Measurements from ENCODE around the gene IGSF23. TPM values are rescaled to one million over a fixed set of nuclear protein-coding genes. Genes with fewer than 3 reads are reported as not detected.

Gene IGSF23, protein sequence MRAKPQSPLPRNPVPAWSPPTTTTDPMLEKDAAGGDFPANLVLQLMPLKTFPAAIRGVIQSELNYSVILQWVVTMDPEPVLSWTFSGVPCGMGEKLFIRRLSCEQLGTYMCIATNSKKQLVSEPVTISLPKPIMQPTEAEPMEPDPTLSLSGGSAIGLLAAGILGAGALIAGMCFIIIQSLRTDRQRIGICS
- 0.22 TPM in 1 of 2 replicates, not detected in the other for total RNA-seq

DNA sequence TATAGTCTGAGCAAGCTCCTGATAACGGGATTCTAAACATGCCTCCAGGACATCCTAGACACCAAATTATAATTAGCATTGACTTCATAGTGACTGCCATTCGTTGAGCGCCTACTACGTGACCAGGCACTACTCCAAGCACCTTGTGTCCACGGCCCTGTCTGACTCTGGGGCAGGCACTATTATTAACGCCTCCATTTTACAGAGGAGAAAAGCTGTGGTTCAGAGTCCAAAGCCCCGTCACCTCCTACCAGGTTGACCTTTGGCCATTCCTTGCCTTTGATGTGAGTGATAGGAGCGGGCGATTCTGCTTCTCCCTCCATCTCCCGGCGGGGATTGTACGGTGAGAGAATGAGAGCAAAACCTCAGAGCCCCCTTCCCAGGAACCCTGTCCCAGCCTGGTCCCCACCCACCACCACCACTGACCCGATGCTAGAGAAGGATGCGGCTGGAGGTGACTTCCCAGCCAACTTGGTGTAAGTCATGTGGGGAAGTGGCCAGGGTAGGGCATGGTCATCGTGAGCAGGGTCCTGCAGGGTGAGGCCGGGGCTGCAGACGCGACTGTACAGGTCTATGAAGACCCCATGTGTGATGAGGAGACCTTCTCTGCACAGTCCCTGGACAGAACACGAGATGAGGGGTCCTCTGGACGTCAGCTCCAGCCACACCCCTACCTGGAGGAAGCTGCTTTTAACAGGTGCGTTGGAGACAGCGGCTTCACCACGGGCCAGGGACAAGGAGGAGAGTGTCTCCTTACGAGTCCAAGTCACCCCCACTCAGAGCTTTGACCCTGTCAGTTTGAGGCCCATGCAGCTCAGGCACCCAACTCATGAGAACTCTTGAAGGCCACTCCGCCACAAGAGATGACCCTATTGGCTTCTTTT, at the start of gene IGSF23:
IGSF23 (plus strand) TSS at position 269 of the 884 bp plus-strand sequence; CDS start at position 352, 83 bp downstream.
- DNase-seq (ENCODE audit: low read depth in 2 of 2): no peak

DNA sequence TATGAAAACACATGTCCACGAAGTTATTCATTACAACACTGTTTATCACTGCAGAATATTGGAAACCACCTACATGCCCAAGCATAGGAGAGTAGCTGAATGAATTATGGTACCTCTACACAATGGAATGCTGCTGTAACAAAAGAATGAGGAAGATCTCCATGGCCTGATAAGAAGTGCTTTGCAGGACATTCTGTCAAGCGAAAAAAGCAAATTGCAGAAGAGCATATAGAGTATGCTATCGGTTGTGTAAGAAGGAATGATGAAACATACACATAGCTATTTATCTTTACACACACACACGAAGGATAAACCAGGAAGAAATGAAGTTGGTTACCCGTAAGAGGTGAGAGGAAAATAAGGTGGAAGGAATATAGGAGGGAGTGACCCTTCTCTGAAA, 46.4 kb upstream of the IGSF23 start:
- DNase-seq (ENCODE audit: low read depth in 2 of 2): no peak

GRCh38 chr19:44567745-44568144, 45.6 kb upstream of the IGSF23 start:
- DNase-seq (ENCODE audit: low read depth in 2 of 2): no peak

DNA sequence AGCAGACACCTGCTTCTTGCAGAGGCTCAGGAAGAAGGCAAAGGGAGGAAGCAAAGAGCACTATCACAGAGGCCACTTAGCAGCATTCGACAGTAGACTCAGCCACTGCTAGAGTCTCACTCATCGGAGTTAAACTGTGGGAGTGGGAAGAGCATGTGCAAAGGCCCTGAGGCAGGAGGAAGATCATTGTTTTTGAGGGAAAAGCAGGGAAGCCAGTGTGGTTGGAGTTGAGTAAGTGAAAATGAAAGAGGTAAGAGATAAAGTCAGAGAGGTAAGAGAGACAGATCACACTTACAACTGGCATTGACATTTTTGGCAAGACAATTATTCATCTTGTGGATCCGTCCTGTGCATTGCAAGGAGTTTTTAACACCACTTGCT, 42.8 kb upstream of the IGSF23 start:
- DNase-seq (ENCODE audit: low read depth in 2 of 2): no peak

DNA sequence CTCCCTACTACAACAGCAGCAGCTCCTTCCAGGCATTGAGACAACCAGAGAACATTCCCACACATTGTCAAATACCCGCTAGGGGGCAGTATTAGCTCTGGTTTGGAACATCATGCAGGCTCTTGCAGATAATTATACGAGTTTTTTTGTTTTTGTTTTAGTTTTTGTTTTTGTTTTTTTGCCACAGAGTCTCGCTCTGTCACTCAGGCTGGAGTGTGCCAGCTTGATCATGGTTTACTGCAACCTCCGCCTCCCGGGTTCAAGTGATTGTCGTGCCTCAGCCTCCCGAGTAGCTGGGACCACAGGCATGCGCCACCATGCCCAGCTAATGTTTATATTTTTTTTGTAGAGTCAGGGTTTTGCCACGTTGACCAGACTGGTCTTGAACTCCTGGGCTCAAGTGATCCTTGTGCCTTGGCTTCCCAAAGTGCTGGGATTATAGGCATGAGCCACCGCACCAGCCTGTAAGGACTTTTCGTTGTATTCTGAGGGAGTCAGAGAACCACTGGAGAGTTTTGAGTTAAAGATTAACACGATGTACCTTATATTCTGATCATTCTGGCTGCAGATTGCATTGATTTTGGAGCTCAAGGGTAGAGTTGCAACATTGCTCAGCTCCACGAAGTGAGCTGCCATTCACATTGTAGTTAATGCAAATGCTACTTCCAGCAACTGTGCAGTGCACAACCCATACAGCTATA, 42.2 kb upstream of the IGSF23 start:
- peak; percentile 84 to 86 for DNase-seq (ENCODE audit: low read depth in 2 of 2)

- DNase-seq (ENCODE audit: low read depth in 2 of 2): no peak
Observed at GRCh38 chr19:44571830-44572580, 41.4 kb upstream of the IGSF23 start.

GRCh38 chr19:44572581-44572900, 40.8 kb upstream of the IGSF23 start:
- no peak for DNase-seq (ENCODE audit: low read depth in 2 of 2)

DNA sequence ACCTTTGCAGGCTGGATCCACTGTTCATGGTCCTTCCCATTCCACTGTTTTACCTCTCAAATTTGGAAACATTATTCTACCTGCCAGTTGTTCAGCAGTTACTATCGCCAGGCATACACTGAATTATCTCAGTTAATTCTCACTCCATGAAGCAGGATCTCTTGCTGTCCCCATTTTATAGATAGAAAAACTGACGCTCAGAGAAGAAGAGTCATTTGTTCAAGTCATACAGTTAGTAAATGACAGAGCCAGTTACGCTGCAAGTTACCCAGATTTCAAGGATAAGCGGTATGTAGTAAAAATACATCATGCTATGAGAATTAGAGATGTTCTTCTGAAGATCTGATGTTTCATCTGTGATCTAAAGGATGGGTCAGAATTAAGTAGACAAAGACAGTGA, 40.2 kb upstream of the IGSF23 start:
- DNase-seq (ENCODE audit: low read depth in 2 of 2): no peak

DNA sequence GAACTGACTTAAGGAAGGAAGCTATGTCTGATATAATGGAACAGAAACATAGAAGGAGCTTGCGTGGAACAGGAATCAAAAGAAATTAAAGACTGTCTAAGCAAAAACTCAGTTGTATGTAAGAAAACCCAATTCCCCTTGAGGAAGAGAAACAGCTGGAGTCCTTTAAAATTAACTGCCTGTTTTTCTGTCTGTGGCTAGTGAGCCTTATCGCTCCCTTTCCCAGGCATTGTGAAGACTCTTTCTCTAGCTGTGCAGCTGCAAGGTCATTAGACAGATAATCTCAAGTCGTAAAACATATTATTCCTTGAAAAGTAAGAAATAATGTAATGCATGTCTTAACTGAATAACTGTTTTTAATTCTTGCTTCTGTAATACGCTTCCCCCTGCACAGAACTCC, 39.7 kb upstream of the IGSF23 start:
- no peak for DNase-seq (ENCODE audit: low read depth in 2 of 2)

DNA sequence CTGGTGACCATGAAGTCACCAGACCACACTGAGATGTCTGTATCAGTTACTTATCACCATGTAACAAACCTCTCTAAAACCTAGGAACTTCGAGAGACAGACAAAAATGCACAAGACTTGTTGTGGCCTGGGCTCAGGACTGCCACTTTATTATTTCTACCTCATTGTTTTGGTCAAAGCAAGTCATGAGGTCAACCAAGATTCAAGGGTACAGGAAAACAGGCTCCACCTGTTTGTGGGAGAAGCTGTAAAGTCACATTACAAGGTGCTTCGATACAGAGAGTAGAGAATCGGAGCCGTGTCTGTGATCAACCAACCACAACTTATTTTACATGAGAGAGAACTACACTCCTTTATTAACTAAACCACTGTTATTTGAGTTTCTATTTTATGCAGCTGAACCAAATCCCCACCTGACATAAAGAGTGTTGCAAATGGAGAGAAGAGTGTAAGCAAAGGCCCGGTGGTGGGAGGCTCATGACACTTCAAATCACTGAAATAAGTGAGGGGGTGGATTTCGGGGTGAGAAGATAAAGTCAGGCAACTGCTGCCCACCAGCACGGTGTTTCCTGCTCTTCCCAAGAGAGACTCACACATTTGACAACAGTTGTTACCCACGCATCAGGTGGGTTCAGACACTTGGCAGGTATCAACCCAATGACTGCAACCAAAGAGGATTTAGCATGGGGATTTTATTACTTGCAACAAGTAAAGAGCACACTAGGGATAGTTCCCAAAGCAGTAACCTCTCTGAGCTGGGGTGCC, 39.0 kb upstream of the IGSF23 start:
- no peak for DNase-seq (ENCODE audit: low read depth in 2 of 2)

- no peak for DNase-seq (ENCODE audit: low read depth in 2 of 2)
Observed at GRCh38 chr19:44575116-44575700, 38.2 kb upstream of the IGSF23 start.

- peak; percentile 74 for DNase-seq (ENCODE audit: low read depth in 2 of 2)
Observed at GRCh38 chr19:44576843-44577565, 36.4 kb upstream of the IGSF23 start.

- DNase-seq (ENCODE audit: low read depth in 2 of 2): no peak
Observed at GRCh38 chr19:44577566-44577874, 35.8 kb upstream of the IGSF23 start.

DNA sequence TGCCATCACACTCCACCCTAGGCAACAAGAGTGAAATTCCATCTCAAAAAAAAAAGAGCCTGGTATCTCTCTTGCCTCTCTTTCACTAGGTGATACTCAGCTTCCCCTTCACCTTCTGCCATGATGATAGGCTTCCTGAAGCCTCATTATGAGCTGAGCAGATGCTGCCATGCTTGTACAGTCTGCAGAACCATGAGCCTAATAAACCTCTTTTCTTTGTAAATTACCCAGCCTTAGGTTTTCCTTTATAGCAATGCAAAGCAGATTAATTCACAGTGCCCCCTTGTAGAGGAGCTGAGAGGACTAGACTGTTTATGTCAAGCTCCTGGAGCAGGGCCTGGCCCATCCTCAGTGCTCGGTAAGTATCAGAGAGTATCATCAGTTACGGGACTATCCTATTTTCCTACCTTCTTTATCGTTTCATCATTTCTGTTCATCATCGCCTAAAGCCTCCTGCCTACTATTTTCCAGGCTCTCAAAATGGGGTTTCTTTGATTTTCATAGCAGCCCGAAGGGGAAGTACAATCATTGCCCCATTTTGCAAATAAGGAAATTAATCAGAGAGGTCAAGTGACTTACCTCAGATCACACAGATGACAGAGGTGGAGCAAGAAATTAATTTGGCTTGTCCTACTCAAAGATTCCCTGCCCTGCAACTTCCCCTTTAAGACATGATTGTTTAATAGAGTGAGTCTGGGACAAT, 33.5 kb upstream of the IGSF23 start:
- DNase-seq (ENCODE audit: low read depth in 2 of 2): no peak

DNA sequence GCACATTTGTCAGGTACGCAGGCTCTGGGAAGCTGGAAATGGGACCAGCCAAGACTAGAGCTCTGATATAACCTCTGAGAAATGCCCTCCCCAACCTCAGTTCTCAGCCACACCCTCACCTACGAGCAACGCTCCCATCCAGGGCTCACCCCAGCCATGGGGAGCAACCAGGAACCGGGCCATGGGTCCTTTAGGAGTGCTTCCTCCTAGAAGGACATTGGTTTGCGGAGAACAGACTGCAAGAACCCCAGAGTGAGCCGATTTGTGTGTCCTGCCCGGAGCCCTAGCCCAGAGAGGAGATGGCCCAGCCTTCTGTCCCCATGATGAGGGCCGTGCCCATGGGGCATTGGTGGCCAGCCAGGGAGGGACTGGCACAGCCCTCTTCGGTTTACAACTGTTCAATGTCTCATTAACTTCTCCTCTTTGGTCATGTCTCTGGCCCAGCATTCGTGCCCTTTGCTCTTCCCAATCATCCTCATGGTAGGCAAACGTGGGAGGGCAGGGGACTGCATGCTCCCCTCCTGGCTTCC, 32.9 kb upstream of the IGSF23 start:
- DNase-seq (ENCODE audit: low read depth in 2 of 2): no peak

GRCh38 chr19:44581288-44581687, 32.1 kb upstream of the IGSF23 start:
- no peak for DNase-seq (ENCODE audit: low read depth in 2 of 2)

DNA sequence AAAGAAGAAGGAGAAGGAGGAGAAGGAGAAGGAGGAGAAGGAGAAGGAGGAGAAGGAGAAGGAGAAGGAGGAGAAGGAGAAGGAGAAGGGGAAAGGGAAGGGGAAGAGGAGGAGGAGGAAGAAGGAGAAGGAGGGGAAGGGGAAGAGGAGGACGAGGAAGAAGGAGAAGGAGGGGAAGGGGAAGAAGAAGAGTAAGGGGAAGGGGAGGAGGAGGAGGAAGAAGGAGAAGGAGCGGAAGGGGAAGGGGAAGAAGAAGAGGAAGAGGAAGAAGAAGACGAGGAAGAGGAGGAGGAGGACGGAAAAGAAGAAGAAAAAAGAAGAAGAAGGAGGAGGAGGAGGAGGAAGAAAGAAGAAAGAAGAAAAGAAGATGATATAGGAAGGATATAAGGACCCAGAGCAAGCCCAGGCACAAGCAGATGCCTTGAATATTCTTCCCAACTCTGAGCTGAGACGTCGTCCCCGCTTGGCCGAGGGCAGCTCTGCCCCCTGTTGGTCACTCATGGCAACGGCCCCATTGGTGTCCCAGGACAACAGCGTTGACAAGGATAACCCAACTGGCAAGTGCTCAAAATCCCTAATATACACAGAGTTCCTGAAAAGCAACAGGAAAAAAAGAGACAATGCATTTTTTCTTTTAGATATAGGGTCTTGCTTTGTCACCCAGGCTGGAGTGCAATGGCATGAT, 30.6 kb upstream of the IGSF23 start:
- DNase-seq (ENCODE audit: low read depth in 2 of 2): peak; percentile 46 to 49

- DNase-seq (ENCODE audit: low read depth in 2 of 2): peak in 1 of 2 donors; percentile 51
Observed at GRCh38 chr19:44585371-44586133, 27.8 kb upstream of the IGSF23 start.
